CD8-positive, alpha-beta memory T cell (primary cell): ENCODE measurements around the gene CRNN. TPM values are rescaled to one million over a fixed set of nuclear protein-coding genes. Genes with fewer than 3 reads are reported as not detected.

Experiments
- CTCF ChIA-PET: fragments of 350-600 bp; sonication (Branson Sonifier 250); formaldehyde crosslinking; loops from one replicate; lab custom pipeline; 2021; ENCODE audit warnings: antibody characterized with exemption; lab: Charles Lee
- POLR2A ChIA-PET: fragments of 350-600 bp; sonication (Branson Sonifier 250); formaldehyde crosslinking; loops from one replicate; lab custom pipeline; 2021; ENCODE audit warnings: antibody characterized with exemption; lab: Charles Lee
- DNase-seq, 5 donors: peaks; one replicate each; pipeline versions ENCODE4 v3.0.0 to v3.0.0-alpha.2; 2020 to 2022; ENCODE audit warnings: mixed read lengths in 1 of 5
- H3K27ac ChIP-seq: one replicate; pipeline ENCODE4 v1.7.0; 2013; ENCODE audit warnings: low read depth, mild to moderate bottlenecking, low read length, moderate library complexity
- H3K27me3 ChIP-seq: 2 replicates; pipeline ENCODE4 v1.7.0; 2013; ENCODE audit warnings: low read length, mild to moderate bottlenecking; ENCODE audit not compliant: insufficient read depth, poor library complexity, severe bottlenecking
- H3K36me3 ChIP-seq: 2 replicates; pipeline ENCODE4 v1.7.0; 2013; ENCODE audit warnings: mild to moderate bottlenecking, low read length, moderate library complexity; ENCODE audit not compliant: insufficient read depth
- H3K4me1 ChIP-seq: 2 replicates; pipeline ENCODE4 v1.7.0; 2013; ENCODE audit warnings: mild to moderate bottlenecking, low read length, moderate library complexity; ENCODE audit not compliant: insufficient read depth
- H3K4me3 ChIP-seq: 2 replicates; pipeline ENCODE4 v1.7.0; 2013; ENCODE audit warnings: mild to moderate bottlenecking, low read length
- H3K9me3 ChIP-seq: 2 replicates; pipeline ENCODE4 v1.7.0; 2013; ENCODE audit warnings: mild to moderate bottlenecking, low read length
- H3K27ac Mint-ChIP-seq, 8 donors: one replicate each; pipeline ENCODE4 v1.8.0; 2020 to 2021; ENCODE audit warnings: mixed read lengths in 8 of 8, mild to moderate bottlenecking in 6 of 8, inconsistent platforms in 3 of 8, moderate library complexity in 3 of 8
- H3K27me3 Mint-ChIP-seq, 2 donors: one replicate each; pipeline ENCODE4 v1.8.0; 2020 to 2021; ENCODE audit warnings: mixed read lengths in 2 of 2, mild to moderate bottlenecking in 1 of 2, moderate library complexity in 1 of 2
- H3K36me3 Mint-ChIP-seq, 3 donors: one replicate each; pipeline ENCODE4 v1.8.0; 2020 to 2021; ENCODE audit warnings: mixed read lengths in 3 of 3, inconsistent platforms in 1 of 3, mild to moderate bottlenecking in 1 of 3
- H3K4me1 Mint-ChIP-seq, 3 donors: one replicate each; pipeline ENCODE4 v1.8.0; 2020 to 2021; ENCODE audit warnings: mixed read lengths in 3 of 3, inconsistent platforms in 1 of 3, mild to moderate bottlenecking in 1 of 3
- H3K4me3 Mint-ChIP-seq, 7 donors: one replicate each; pipeline ENCODE4 v1.8.0; 2020 to 2021; ENCODE audit warnings: mixed read lengths in 7 of 7, mild to moderate bottlenecking in 6 of 7, moderate library complexity in 4 of 7, inconsistent platforms in 2 of 7
- H3K9me3 Mint-ChIP-seq, 5 donors: one replicate each; pipeline ENCODE4 v1.8.0; 2020 to 2022; ENCODE audit warnings: mixed read lengths in 5 of 5, mild to moderate bottlenecking in 3 of 5, moderate library complexity in 2 of 5, inconsistent platforms in 1 of 5
- polyA plus RNA-seq: library from polyadenylated mRNA; unstranded; fragments of 300-500 nt; fragmentation: Illumina TruSeq; gene quantifications from one replicate; pipeline ENCODE4 v1.2.3, GENCODE V29; 2021
- total RNA-seq, 2 experiments: library from RNA; stranded (reverse); gene quantifications; one replicate each; pipeline ENCODE4 v1.2.3, GENCODE V29; 2021

The CRNN gene
- total and polyA plus RNA-seq, 3 experiments from 2014 or later, result not detected

- Mint-ChIP-seq H3K27me3 (peaks cover 15 to 31% of the 10 kb centered on the region in 2 donors), H3K36me3 (no peaks in the 10 kb centered on the region), H3K9me3 (no peaks in the 10 kb centered on the region), H3K27ac (no peak overlapping the region), H3K4me1 (no peaks in the 10 kb centered on the region), H3K4me3 (no peak overlapping the region)
- ChIA-PET CTCF (no interaction called here), POLR2A (no interaction called here)
- H3K4me3 ChIP-seq, result no peak overlapping the region
- H3K4me1 ChIP-seq, result no peaks in the 10 kb centered on the region
- H3K9me3 ChIP-seq, result no peaks in the 10 kb centered on the region
- H3K27ac ChIP-seq, result no peak overlapping the region
- no peak for DNase-seq
- H3K27me3 ChIP-seq, result no peaks in the 10 kb centered on the region
- H3K36me3 ChIP-seq, result no peaks in the 10 kb centered on the region
These were observed 1.6 kb upstream of the CRNN start for GRCh38 chr1:152415454-152416227.

GRCh38 chr1:152412756-152413155 lies 1.3 kb downstream of the CRNN start:
- Mint-ChIP-seq H3K27ac (no peak overlapping the region), H3K36me3 (no peaks in the 10 kb centered on the region), H3K9me3 (no peaks in the 10 kb centered on the region), H3K27me3 (peaks cover 17 to 35% of the 10 kb centered on the region in 2 donors), H3K4me3 (no peak overlapping the region), H3K4me1 (no peaks in the 10 kb centered on the region)
- no peaks in the 10 kb centered on the region for H3K9me3 ChIP-seq
- no peak for DNase-seq
- H3K36me3 ChIP-seq, result no peaks in the 10 kb centered on the region
- CTCF ChIA-PET, result no interaction called here
- no peak overlapping the region for H3K27ac ChIP-seq
- no peaks in the 10 kb centered on the region for H3K4me1 ChIP-seq
- no peak overlapping the region for H3K4me3 ChIP-seq
- POLR2A ChIA-PET, result no interaction called here
- H3K27me3 ChIP-seq, result no peaks in the 10 kb centered on the region

GRCh38 chr1:152411134-152411533 lies 2.9 kb downstream of the CRNN start:
- no peaks in the 10 kb centered on the region for H3K36me3 ChIP-seq
- H3K4me3 ChIP-seq, result no peak overlapping the region
- H3K9me3 ChIP-seq, result no peaks in the 10 kb centered on the region
- Mint-ChIP-seq H3K9me3 (no peaks in the 10 kb centered on the region), H3K4me1 (no peaks in the 10 kb centered on the region), H3K36me3 (no peaks in the 10 kb centered on the region), H3K4me3 (no peak overlapping the region), H3K27ac (no peak overlapping the region), H3K27me3 (peaks cover 14 to 40% of the 10 kb centered on the region in 2 donors)
- no peak for DNase-seq
- H3K27me3 ChIP-seq, result no peaks in the 10 kb centered on the region
- ChIA-PET POLR2A (no interaction called here), CTCF (no interaction called here)
- no peak overlapping the region for H3K27ac ChIP-seq
- H3K4me1 ChIP-seq, result no peaks in the 10 kb centered on the region

- no peaks in the 10 kb centered on the region for H3K36me3 Mint-ChIP-seq
- CTCF ChIA-PET, result no interaction called here
- Histone ChIP-seq H3K4me1 (no peaks in the 10 kb centered on the region), H3K27me3 (no peaks in the 10 kb centered on the region), H3K27ac (no peak overlapping the region), H3K36me3 (no peaks in the 10 kb centered on the region), H3K4me3 (no peak overlapping the region), H3K9me3 (no peaks in the 10 kb centered on the region)
- H3K9me3 Mint-ChIP-seq, result no peaks in the 10 kb centered on the region
- POLR2A ChIA-PET, result no interaction called here
- no peak overlapping the region for H3K4me3 Mint-ChIP-seq
- H3K27ac Mint-ChIP-seq, result no peak overlapping the region
- H3K4me1 Mint-ChIP-seq, result no peaks in the 10 kb centered on the region
- DNase-seq, result no peak
- H3K27me3 Mint-ChIP-seq, result peaks cover 12 to 38% of the 10 kb centered on the region in 2 donors
These were observed 3.5 kb downstream of the CRNN start for GRCh38 chr1:152410599-152410998.

- ChIA-PET POLR2A (no interaction called here), CTCF (no interaction called here)
- no peak overlapping the region for H3K4me3 ChIP-seq
- no peaks in the 10 kb centered on the region for H3K27me3 ChIP-seq
- Mint-ChIP-seq H3K4me1 (no peaks in the 10 kb centered on the region), H3K27ac (no peak overlapping the region), H3K27me3 (peaks cover 12 to 32% of the 10 kb centered on the region in 2 donors), H3K9me3 (no peaks in the 10 kb centered on the region), H3K4me3 (no peak overlapping the region), H3K36me3 (no peaks in the 10 kb centered on the region)
- no peaks in the 10 kb centered on the region for H3K4me1 ChIP-seq
- no peak for DNase-seq
- no peak overlapping the region for H3K27ac ChIP-seq
- no peaks in the 10 kb centered on the region for H3K36me3 ChIP-seq
- H3K9me3 ChIP-seq, result no peaks in the 10 kb centered on the region
These were observed 4.0 kb downstream of the CRNN start for GRCh38 chr1:152410028-152410427.

GRCh38 chr1:152408664-152409063 lies 5.4 kb downstream of the CRNN start:
- no peak overlapping the region for H3K4me3 Mint-ChIP-seq
- H3K4me1 Mint-ChIP-seq, result no peaks in the 10 kb centered on the region
- H3K36me3 Mint-ChIP-seq, result no peaks in the 10 kb centered on the region
- Histone ChIP-seq H3K4me3 (no peak overlapping the region), H3K4me1 (no peaks in the 10 kb centered on the region), H3K36me3 (no peaks in the 10 kb centered on the region), H3K27ac (no peak overlapping the region), H3K27me3 (no peaks in the 10 kb centered on the region), H3K9me3 (no peaks in the 10 kb centered on the region)
- peaks cover 18 to 41% of the 10 kb centered on the region in 2 donors for H3K27me3 Mint-ChIP-seq
- CTCF ChIA-PET, result interaction anchor here (1.2 kb wide), 1 partner anchor 10 kb away, joined by 3 read pairs; no protein-coding TSS in a partner anchor
- POLR2A ChIA-PET, result no interaction called here
- no peaks in the 10 kb centered on the region for H3K9me3 Mint-ChIP-seq
- DNase-seq, result no peak
- no peak overlapping the region for H3K27ac Mint-ChIP-seq

- Histone ChIP-seq H3K9me3 (no peaks in the 10 kb centered on the region), H3K36me3 (no peaks in the 10 kb centered on the region), H3K4me1 (no peaks in the 10 kb centered on the region), H3K27me3 (no peaks in the 10 kb centered on the region), H3K4me3 (no peak overlapping the region), H3K27ac (no peak overlapping the region)
- Mint-ChIP-seq H3K4me3 (no peak overlapping the region), H3K27ac (peak overlapping the region in 1 of 8 donors; percentile 78), H3K27me3 (peaks cover 15 to 16% of the 10 kb centered on the region in 2 donors), H3K36me3 (no peaks in the 10 kb centered on the region), H3K9me3 (peaks cover 0 to 2% (median 0%) of the 10 kb centered on the region in 5 donors), H3K4me1 (peaks cover 10 to 23% (median 13%) of the 10 kb centered on the region in 3 donors)
- POLR2A ChIA-PET, result no interaction called here
- CTCF ChIA-PET, result interaction anchor here (1.1 to 2.4 kb wide), 5 partner anchors 9 to 60 kb away, joined by 3 to 20 read pairs (median 4); no protein-coding TSS in a partner anchor
- no peak for DNase-seq
These were observed 15.0 kb downstream of the CRNN start for GRCh38 chr1:152398812-152399698.

GRCh38 chr1:152397474-152397873 lies 16.6 kb downstream of the CRNN start:
- H3K4me3 ChIP-seq, result no peak overlapping the region
- POLR2A ChIA-PET, result no interaction called here
- H3K4me1 Mint-ChIP-seq, result peaks cover 23 to 38% (median 27%) of the 10 kb centered on the region in 3 donors

More at GRCh38 chr1:152397474-152397873, 16.6 kb downstream of the CRNN start:
- DNase-seq, result no peak
- Mint-ChIP-seq H3K9me3 (peaks cover 0 to 2% (median 0%) of the 10 kb centered on the region in 5 donors), H3K36me3 (no peaks in the 10 kb centered on the region), H3K4me3 (no peak overlapping the region), H3K27ac (no peak overlapping the region), H3K27me3 (peaks cover 13 to 16% of the 10 kb centered on the region in 2 donors)
- Histone ChIP-seq H3K36me3 (no peaks in the 10 kb centered on the region), H3K27ac (no peak overlapping the region), H3K27me3 (no peaks in the 10 kb centered on the region), H3K4me1 (peaks cover 4% of the 10 kb centered on the region), H3K9me3 (no peaks in the 10 kb centered on the region)
- CTCF ChIA-PET, result interaction anchor here (1.1 to 6.3 kb wide), 2 partner anchors 43 to 61 kb away, joined by 4 to 36 read pairs; no protein-coding TSS in a partner anchor
